Stimulated activated naive CD8-positive, alpha-beta T cell treated with anti-CD3 and anti-CD28 coated beads, Interleukin-15, Interleukin-2, amounts not matched to agents 100 U/mL and 50 U/mL, for 24 hours (primary cell): ENCODE data around the gene MBNL2.

Experiments
- ATAC-seq: fragments of 150-1000 bp; cut with Tn5 transposase; one replicate; pipeline ENCODE4 v1.10.0; 2021
- DNase-seq: peaks from one replicate; pipeline ENCODE4 v3.0.0; 2021

MBNL2 gene

GRCh38 chr13:97234236-97234635, 12.1 kb downstream of the MBNL2 start:
- ATAC-seq (no peak), DNase-seq (no peak)

GRCh38 chr13:97234742-97235141, 12.6 kb downstream of the MBNL2 start:
- DNase-seq (no peak), ATAC-seq (no peak)

DNA sequence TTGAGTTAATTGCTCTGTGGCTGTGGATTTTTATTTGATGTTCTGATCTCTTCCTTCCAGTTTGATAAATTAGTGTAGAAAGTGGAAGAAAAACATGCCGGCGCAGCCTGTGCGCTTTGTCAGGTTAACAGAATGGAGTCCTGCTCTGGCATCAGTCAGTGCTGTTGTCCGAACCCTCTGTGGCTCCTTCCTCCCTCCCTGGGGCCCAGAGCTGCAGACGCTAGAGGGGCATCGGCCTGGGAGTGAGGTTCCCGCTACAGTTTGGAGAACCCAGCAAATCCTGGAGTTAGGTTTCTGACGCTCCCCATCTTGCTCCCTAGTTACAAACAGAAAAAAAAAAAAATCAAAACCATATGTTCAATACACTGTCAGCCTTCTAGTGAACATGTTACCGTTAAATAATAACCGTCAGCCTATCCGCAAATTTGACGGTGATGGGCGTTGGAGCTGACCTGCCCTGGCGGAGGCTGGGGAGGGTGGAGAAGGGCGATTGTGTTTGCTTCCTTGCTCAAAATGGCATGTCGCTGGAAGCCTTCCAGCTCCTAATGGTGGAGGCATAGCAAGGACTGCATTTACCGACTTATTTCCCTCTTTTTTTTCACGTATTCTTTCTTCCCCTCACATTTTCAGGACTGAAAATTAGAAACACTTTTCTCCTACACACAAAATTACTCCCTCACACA, 13.6 kb downstream of the MBNL2 start:
- ATAC-seq, result no peak
- DNase-seq, result no peak

DNA sequence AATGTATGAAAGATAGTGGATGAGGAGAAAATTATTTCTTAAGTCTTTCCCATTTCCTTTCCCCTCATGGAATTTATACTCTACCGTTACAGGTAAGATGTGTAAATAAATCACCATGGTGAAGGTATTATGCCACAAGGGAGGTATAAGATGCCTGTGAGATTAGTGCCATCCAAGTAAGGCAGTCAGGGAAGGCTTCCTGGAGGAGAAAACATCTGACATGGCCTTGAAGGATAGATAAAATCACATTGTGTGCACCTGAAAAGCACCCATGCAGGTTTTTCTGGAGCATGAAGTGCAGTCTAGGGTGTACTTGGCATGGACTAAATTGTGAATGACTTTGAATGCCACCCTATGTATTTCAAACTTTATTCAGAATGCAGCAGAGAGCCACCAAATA, 15.3 kb downstream of the MBNL2 start:
- no peak for DNase-seq

DNA sequence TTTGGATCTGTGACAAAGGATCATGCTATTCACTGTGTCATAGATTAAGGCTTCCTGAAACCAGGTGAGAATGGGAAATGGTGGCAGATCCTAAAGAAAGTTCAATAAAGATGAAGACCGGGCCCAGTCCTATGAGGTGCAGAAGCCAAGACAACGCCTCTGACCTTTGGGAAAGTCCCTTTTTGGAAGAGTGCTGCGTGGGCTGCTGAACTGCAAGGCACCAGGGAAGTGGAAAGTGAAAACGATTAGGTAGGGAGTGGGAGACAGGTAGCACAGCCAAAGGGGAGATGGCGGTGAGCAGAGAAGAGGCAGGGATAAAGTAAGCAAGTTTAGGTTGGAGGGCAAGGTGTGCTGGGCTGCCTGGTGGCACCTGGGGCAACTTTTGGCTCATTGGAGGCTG, 16.3 kb downstream of the MBNL2 start:
- peak; percentile 81 for ATAC-seq

More for the DNA sequence above, 15.3 kb downstream of the MBNL2 start:
- no peak for ATAC-seq

GRCh38 chr13:97238883-97239282, 16.8 kb downstream of the MBNL2 start:
- ATAC-seq (no peak), DNase-seq (no peak)

More for the DNA sequence above, 16.3 kb downstream of the MBNL2 start:
- no peak for DNase-seq

DNA sequence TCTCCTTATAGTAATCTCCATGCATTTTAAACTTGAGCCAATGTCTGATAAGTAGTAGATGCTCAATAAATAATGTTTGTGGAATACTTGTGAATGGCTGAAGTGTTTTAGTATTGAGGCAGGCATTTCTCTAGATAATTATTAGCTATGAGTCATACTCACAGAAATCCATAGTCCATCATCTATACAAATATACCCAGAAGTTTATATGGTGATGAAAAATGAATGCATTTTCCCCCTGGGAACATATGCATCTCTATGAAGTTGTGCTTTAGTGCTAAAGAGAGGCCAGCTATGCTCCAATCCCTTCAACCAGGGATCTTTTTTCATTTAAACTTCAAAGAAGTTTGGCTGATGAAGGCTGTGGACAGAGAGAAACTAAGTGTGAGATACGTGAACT, 17.2 kb downstream of the MBNL2 start:
- ATAC-seq, result no peak
- no peak for DNase-seq

DNA sequence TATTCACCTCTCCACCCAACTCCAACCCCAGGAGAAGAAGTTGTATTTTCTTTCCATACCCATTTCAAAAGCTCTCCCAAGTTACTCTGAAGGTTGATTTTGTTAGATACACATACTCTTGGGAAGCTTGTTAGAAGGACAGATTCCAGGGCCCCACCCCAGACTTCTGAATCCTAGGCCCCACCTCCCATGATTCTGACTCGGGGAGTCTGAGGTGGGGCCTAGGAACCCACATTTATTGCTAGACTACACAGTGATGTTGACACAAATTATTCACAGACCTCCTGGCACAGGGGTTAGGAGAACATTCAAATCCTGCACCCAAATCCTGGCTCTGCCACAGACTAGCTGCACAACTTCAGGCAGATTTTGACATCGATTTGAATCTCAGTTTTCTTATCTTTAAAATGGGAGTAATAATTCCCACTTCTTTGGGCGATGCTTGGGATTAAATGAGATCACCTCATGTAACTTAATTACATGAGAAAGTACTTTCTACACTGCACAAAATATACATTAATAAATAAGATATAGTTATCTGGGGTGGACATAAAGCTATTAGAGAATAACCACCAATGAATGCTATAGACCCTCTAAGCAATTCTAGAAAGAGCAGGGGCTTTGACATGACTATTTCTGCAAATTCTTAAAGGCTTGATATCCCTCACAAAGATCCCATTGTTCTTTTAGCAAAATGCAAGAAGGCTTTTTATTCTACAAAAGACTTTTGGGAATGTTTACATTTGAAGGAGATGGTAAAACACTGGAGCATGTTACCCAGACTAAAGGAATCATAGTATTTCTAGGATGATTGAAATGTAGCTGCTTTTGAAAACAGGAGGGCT, 18.0 kb downstream of the MBNL2 start:
- DNase-seq (no peak), ATAC-seq (no peak)

DNA sequence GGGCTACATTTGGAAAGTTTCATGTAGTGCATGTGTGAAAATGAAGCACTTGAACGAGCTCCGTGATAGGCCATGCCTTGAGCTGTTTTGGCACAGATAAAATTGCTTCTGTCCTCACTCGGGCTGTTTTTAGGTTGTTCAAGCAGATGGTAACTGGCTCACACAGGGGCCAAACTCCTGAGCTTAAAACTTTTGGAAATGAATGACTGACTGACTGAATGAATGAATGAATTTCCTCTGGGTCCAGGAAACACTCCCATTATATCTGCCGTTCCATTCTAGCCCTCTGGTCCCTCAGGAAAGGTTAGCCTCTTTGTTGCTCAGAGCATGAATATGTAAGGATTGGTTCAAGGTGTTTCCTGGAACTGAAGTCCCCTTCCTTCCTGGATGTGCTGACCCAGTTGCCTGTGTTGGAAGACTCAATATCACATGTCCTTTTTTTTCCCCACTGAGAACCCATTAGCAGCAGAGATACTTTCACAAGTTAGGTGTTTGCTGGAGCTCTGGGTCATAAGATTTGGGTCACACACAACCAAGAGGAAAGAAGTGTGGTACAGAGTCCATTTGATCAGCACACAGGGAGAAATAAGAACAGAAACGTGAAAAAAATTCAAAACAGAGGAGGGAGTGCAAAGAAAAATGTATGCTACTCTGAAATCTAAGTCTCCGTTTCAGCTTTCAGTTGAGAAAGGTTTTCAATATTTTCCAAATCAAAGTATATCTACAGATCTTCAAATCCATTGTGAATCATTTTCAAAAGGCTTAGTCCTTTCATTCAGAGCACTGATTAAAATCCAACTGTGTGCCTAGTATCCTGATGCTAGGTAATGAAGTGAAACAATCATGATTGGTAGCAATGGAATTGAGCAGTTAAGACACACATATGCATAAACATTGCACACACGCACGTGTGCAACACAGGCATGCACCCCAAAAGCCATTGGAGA, 18.9 kb downstream of the MBNL2 start:
- ATAC-seq (no peak), DNase-seq (no peak)

- DNase-seq, result no peak
- ATAC-seq, result no peak
Observed at GRCh38 chr13:97241761-97242160, 19.6 kb downstream of the MBNL2 start.

GRCh38 chr13:97242755-97243497, 20.8 kb downstream of the MBNL2 start:
- ATAC-seq, result no peak

DNA sequence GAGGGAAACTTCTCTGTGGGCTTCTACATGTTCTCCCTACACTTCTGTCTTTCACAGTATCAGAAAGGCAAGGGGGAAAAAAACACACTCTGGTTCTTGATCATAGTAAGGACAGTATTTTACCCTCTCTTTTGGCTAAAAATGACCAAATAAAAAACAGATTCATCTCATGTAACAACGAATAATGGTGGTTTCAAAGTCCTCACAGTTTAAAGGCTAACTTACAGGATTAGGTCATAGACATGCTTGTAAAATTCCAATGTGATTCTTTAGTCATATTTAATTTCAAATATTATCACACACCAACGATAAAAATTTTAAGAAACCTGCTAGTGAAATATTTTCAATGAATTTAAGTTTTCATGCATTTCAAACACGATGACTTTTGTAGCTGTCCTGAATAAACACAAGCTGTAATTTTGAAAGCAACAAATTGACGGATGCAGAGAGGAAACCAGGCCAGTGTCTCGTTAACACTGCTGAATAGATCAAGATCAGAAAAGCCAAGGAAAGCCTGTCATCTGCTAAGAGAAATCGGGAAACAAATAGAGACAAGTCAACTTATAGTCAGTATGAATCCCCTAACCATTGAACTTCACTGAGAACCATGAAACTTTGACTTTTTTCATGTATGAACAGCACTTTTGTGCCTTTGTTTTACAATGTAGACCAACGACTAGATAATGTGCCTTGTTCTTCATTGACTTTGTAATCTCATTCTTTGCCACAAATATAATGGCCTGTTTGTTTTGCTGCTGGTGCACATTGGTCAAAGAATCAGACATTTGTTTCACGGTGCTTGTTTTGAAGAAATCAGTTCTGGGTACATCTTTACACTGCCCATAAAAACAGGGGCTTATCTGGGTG, 22.0 kb downstream of the MBNL2 start:
- DNase-seq (no peak), ATAC-seq (no peak)

More at GRCh38 chr13:97242755-97243497, 20.8 kb downstream of the MBNL2 start:
- DNase-seq, result no peak

DNA sequence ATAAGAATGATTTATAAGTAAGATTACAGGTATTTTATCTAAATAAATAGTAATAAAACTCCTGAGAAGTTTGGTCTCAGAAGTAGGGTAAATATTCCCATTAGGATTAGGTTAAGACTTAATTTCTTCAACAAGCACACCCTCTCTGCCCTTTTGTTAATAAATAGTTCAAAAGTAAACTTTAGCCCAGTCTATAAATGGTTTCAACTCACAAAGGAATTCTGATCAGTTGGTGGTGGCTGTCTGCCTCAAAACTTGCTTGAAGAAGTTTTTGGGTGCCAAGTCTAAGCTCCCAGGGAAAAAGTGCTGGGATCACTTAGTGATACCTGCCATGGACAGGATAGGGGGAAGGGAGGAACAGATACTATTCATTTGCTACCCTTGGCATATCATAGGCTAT, 22.9 kb downstream of the MBNL2 start:
- DNase-seq (no peak), ATAC-seq (no peak)

- DNase-seq (no peak), ATAC-seq (no peak)
Observed at GRCh38 chr13:97246596-97247158, 24.5 kb downstream of the MBNL2 start.

DNA sequence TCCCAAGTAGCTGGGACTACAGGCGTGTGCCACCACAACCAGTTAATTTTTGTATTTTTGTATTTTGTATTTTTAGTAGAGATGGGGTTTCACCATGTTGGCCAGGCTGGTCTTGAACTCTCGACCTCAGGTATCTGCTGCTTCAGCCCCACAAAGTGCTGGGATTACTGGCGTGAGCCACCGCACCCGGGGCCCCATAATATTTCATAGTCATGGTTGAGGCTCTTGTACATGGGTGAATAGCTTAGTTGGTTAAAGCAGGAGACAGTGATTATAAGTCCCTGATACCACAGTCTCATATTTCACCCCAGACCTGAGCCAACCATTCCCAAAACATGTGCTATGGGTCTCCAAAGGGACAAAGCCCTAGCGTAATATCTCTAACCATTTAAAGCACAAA, 26.1 kb downstream of the MBNL2 start:
- DNase-seq (no peak), ATAC-seq (no peak)

GRCh38 chr13:97249093-97249795, 27.1 kb downstream of the MBNL2 start:
- ATAC-seq (no peak), DNase-seq (no peak)

DNA sequence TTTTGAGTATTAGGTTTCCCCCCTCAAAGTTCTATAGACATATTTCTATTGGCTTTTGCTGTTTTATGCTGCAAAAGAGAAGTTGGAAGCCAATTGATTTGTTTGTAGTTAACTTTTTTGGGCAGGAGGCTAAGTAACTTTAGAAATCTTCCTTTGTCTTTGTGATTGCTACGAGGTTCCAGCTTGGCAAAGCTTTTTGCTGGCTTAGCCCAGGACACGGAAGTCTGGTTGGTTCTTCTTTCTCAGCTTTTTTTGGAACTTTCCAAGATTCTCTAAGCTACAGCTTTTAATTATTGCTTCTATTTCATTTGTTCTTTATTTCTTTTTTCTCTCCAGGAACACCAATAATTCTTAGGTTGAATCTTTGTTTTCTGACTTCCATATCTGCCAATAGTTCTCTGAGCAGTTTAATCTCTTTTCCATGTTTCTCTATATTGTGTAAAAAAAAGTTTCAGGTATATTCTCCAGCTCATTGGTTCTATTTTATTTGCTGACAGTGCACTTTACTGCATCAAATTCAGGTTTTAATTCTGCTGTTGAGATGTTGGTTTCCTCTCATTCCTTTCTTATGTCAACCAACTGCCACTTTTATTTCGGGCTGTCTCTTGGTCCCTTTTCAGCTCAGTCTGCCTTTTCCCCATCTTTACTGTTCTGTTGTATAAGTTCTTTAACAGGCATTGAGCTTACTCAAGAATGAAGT, 27.8 kb downstream of the MBNL2 start:
- ATAC-seq (no peak), DNase-seq (no peak)

DNA sequence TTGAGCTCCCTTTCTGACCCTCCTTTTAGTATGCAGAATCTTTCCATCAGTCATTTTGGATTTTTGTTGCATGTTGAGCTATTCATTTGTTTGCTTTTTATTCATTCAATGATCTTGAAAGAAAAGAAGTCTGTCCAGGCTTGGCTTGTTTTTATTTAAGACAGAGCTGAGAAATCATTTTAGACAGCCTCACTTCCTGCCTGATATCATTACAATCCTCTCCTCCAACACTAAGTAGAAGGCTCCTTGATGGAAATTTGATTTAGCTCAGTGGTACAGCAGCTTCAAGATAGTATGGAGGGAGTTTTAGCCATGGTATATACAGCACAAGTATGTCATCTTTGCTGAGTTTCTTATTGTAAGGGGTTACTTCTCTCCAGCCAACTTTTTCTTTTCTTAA, 28.4 kb downstream of the MBNL2 start:
- ATAC-seq, result no peak
- DNase-seq, result no peak

GRCh38 chr13:97252735-97253134, 30.6 kb downstream of the MBNL2 start:
- ATAC-seq (no peak), DNase-seq (no peak)
